ENCODE results near the gene KIAA0513.

DNA sequence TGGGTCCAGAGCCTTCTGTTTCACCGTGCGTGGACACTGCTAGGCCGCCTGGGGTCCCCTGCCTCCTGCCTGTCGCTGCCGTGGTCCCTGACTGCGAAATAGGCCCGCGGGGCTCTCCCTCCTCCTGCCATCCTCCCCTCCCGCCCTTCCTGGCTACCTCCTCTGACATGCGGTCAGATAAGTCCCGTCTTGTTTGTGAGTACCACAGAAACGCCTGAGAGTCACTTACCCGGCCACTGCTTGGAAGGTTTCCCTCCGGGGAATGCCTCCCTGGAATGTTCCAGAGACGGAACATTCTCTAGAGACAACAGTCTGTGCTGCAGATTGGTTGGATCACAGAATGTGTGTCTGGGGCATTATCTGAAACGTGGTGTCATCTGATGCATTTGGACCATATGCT lies 61.9 kb downstream of the KIAA0513 start:
- TF ChIP-seq, protein P1, sequence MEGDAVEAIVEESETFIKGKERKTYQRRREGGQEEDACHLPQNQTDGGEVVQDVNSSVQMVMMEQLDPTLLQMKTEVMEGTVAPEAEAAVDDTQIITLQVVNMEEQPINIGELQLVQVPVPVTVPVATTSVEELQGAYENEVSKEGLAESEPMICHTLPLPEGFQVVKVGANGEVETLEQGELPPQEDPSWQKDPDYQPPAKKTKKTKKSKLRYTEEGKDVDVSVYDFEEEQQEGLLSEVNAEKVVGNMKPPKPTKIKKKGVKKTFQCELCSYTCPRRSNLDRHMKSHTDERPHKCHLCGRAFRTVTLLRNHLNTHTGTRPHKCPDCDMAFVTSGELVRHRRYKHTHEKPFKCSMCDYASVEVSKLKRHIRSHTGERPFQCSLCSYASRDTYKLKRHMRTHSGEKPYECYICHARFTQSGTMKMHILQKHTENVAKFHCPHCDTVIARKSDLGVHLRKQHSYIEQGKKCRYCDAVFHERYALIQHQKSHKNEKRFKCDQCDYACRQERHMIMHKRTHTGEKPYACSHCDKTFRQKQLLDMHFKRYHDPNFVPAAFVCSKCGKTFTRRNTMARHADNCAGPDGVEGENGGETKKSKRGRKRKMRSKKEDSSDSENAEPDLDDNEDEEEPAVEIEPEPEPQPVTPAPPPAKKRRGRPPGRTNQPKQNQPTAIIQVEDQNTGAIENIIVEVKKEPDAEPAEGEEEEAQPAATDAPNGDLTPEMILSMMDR (IDR thresholded peaks at IDR 0.05), result no peak
- no peak for TF ChIP-seq POLR2AphosphoS5 (IDR thresholded peaks at IDR 0.05)
